ENCODE data around the gene GTPBP2. TPM values are rescaled to one million over a fixed set of nuclear protein-coding genes. Genes with fewer than 3 reads are reported as not detected.

Gene GTPBP2
- total RNA-seq, 2 donors from 2014 or later, result 43.3 to 50.4 TPM

DNA sequence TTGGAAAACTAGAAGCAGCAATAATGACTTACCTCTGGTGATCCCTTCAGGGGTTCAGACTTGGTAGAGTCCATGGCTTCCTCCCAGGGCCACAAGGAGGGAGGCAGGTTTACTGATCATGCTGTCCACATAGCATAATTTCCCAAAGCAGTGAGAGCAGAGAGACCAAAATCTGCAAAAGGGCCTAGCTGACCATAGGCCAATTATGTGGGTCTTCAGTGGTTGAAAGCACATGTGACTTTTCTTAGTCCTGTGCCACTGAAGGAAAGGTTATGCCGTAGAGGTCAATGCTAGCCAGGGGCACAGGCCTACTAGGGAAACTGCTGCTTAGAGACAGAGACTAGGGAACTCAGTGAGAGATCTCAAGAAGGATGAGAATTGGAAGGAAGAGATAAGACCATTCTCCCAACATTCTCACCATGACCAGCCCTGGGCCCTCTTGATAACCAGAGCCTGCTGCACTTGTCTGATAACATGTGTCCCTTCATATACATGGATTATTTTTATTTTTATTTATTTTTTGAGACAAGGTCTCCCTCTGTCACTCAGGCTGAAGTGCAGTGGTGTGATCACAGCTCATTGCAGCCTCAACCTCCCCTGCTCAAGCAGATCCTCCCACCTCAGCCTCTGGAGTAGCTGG, 2.0 kb upstream of the GTPBP2 start:
- intact Hi-C loops (cut with DNase I), result no loop called here
- peak; percentile 41 for DNase-seq (ENCODE audit: low spot score)

DNA sequence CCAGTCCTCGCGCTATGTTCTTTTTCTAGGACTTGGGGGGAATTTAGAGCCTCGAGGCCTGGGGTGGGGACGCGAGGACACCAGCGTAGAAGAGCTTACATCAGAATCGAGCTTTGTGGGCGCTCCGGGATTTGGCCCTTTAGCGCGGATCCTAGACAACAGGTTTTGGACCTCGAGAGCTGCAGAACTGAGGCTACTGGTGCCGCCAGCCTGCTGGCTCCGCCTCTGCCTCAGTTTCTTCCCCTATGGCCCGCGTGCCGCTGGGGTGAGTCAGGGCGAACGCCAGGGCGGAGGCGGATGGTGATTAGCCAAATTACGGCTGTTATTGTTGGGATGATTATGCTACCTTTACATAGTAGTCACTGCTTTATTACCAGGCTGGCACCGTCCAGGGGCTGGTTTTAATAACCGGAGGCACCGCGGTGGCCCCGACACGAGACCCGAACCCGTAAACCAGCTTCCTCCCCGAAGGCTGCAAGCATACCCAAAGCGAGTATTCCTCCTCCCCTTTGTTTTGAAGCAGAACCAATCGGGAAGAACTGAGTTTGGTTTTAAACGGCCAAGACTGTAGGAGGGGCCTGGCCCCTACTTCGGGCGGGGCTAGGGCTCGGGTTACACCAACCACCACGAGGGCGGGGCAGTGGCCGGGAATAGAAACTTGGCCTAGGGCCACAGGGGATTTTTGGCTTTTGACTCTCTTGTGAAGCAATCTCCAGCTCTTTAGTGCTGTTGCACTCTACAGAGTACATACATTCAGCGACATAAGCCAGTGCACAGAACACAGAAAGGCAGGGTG, 639 bp upstream of the GTPBP2 start:
- intact Hi-C loops (cut with DNase I), result no loop called here
- DNase-seq (ENCODE audit: low spot score), result peak; percentile 97

DNA sequence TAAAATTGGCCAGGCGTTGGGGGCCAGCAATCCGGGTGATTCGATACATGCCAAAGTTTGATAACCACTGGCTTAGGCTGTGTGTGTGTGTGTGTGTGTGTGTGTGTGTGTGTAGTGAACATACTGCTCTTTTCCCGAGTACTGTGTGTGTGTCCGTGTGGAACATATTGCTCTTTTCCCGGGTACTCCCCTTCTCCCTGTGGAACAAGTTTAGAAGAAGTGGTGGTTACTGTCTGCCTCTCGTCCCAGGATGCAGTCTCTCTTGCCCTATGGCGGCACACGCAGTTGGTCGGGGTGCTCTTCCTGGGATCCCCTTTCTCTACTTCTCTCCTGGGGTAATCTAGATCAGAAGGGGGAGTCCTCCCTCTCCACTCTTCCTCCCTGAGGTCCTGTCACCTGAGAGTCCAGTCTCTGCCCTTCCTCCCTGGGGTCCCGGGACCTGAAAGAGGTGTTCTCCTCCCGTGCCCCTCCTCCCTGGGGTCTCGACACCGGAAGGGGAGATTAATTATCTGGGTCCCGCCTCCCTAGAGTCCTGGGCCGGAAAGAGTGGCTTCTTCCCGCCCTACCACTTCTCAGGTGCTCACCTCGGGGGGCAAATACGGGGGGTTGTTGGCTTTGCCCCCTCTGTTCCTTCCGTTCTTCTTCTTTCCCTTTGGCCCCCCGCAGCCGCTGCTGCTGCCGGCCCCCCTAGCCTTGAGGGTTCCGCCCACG, 516 bp downstream of the GTPBP2 start:
- intact Hi-C loops (cut with DNase I), result no loop called here
- DNase-seq (ENCODE audit: low spot score), result no peak

DNA sequence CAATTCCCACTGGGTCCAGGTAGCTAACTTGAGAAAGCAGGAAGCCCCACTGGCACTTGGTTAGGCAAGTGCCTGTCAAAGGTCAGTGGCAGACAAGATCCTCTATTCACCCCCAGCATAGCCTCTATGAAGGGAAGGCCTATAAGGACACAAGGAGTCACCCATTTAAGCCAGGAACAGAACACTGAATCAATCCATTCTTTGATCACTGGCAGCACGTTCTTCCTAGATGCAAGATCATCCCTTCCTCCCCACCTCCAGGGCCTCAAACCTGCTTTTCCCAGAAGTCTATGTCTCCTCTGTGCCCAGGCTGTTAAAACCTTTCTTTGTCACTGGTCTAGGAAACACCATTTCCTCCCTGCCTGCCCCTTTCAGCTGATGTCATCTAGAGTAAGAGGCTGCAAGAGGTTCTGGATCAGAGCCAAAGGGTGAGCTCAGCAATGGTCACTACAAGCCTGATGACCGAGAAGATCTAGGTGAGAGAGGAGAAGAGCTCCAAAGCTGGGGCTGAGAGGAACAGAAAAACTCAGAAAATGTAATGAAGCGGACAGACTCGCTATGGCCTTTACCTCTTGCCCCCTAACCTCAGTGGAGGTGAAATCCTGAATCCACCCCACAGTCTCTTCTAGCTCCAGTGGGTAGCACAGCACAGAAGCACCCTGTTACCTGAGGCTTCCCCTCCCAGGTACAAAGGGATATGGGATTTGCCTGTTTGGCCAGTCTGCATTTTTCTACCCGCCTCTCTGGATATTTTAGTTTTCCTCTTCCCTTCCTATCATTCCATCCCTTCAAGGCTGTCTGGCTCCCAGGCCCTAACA, 1.8 kb downstream of the GTPBP2 start:
- DNase-seq (ENCODE audit: low spot score), result peak; percentile 87
- intact Hi-C loops (cut with DNase I), result loop anchor here in 1 of 2 donors (1.0 kb wide), 1 partner anchor 8 kb away; the partner anchor contains the start of gene MAD2L1BP

DNA sequence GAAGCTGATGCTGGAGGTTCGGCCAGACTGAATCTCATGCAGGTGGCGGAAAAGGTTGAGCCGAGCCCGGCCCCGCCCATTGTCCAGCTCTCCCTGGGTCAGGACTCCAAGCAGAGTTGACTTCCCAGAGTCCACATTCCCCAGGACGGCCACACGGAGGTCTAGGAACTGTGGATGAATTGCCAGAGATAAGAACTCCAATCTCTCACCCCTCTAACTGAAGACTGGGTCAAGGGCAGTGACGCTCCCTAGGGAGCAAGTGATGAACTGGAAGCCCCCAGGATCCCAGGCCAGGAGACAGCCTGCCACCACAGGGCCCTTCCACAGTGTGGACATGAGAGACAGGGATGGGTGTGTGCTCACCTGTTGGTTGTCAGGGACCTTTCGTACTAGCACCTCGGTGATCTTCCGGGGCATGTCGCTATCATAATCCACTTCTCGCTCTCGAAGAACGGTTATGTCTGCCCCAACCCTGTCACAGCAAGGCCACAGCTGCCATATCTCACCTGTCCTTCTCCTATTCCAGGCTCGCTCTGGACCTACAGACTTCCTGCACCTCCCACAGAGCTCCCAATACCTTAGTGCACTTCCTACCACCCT, 3.6 kb downstream of the GTPBP2 start:
- DNase-seq (ENCODE audit: low spot score), result no peak
- intact Hi-C loops (cut with DNase I), result no loop called here

DNA sequence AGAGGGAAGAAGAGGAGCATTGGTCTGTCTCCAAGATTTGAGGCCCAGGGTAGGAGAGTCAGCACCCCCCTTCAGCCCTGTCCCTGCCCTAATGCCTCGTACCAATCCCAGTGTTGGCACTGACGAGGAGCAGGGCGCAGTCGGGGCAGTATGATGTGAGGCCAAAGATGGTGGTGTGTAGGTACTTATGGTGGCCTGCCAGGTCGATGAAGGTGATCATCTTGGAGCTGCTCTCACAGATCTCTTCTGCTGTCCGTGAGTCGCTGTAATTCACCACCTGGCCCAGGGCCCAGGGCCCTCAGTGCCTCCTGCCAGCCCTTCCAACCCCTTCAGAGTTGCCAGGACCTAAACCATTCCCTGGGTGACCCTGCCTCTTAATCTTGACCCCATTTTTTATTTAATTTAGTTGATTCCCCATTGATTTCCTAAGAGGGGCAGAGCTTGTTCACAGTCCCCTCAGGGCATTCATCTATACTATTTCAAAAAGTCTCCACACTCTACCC, 4.2 kb downstream of the GTPBP2 start:
- no peak for DNase-seq (ENCODE audit: low spot score)
- intact Hi-C loops (cut with DNase I), result no loop called here

DNA sequence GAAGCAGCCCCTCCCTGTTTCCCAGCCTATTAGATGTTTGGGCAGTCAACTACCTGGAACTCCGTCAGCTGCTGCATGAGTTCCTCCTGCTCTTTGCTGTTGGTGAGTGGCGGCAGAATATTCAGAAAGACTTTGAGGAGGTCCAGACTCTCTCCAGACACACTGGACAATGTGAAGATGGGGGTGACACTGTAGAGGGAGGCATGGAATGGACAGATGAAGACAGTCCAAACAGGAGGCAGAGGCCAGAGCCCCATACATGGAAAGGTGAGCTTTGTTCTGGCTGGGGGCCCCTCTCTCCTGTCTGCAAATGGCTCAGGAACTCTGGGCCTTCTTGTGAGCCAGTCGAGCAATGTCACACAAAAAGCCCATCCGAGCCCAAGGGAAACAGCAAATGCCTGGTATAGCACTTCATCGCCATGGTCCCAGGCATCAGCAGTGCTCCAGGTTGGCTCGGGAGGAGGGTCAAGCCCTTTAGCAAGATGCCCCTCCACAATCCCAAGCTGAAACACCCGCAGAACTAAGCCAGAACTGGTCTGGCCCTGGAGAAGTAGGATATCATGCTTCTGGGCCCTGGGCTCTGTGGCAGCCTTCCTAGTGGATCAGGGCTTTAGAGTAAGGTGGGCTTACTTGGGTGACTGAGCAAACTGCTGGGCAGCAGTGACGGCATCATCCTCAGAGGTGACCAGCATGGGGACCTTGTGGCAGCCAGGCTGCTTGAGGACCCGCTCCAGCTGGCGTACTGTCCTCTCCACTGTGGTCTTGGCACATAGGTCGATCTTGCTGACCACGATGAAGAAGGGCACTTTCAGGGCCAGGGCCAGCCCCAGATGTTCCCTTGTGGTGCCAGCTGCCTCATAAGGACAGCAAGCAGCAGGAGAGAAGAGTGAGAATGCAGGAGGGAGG, 4.9 kb downstream of the GTPBP2 start:
- no peak for DNase-seq (ENCODE audit: low spot score)
- intact Hi-C loops (cut with DNase I), result no loop called here

DNA sequence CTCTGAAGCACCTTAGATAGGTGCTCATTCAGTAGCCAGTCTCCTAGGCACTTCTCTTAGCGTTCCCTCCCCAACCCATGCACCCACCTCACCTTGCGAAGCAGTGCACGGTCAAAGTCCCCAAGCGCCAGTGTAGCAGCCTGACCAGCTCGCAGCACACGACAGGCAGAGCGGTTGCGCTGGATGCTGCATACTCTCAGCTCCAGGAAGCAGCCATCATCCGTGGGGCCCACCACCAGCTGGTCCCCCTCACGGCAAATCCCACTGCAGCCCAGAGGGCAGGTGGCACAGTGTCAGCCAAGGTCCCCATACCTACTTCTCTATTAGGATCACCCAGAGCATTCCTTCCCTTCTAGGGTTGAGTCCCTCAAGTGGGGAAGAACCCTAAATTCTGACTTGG, 6.5 kb downstream of the GTPBP2 start:
- intact Hi-C loops (cut with DNase I), result no loop called here
- no peak for DNase-seq (ENCODE audit: low spot score)

DNA sequence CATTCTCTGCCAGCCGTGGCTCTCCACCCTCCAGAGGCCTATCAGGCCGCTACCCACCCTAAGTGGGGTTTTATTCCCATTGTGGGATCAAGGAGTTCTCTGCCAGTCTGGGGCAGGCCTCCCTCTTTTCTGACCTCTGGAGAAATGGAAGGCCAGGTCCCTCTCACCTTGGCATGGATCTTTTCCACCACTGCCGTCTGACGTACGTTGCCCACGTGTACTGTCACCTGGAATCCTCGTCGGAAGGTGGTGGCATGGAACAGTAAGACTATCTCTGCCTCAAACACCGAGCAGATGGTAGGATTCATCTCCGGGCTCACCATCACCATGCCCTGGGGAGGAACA, 7.3 kb downstream of the GTPBP2 start:
- intact Hi-C loops (cut with DNase I), result no loop called here
- DNase-seq (ENCODE audit: low spot score), result no peak

DNA sequence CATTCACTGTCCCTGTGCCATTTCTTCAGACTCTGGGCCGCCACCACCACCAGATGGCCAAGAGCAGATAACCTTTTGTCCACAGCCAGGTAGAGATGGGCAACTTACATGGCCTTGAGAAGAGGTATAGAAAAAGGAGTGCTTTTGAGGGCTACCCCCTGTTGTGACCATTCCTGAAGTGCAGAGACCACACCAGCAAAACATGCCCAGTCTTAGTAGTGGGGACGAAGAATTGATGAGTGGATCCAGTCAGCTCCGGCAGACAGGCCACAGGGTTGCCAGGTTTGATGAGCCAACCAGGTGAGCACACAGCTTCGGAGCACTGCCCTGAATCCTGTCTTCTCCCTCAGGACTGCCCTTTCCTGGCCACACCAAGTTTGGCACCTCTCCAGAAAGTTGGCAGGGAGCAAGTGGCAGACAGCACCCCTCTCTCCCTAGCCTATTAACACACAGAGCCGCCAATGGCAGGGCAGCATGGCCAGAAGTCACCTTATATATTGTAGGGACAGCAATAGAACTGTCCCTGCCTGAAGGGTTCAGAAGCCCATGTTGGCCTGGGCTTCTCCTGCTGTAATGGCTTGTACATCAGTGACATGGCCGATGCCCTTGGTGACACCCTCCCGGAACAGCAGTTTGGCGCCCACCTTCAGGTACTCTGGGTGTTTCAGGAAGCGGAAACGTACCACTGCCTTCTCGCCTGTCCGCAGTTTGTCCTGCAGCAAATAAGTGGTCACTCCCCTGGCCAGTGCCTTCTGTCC, 7.8 kb downstream of the GTPBP2 start:
- no peak for DNase-seq (ENCODE audit: low spot score)
- intact Hi-C loops (cut with DNase I), result no loop called here

DNA sequence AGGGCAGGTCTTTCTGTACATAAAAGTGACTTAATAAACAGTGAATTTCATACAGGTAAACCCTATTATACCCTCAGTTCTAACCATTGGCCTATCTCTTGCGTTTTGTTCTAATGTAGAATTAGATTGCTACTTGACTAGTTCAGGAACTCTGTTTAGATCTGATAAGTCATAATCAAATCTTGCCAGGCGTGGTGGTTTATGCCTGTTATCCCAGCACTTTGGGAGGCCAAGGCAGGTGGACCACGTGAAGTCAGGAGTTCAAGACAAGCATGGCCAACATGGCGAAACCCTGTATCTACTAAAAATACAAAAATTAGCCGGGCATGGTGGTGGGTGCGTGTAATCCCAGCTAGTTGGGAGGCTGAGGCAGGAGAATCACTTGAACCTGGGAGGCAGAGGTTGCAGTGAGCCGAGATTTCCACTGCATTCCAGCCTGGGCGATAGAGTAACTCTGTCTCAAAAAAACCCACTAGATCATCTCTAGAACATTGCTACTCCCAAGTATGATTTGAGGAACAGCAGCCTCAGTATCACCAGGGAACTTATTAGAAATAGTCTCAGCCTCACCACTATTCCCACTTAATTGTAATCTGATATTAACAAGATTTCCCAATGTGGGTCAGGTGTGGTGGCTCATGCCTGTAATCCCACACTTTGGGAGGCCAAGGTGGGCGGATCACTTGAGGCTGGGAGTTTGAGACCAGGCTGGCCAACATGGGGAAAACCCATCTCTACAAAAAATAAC, 12.2 kb downstream of the GTPBP2 start:
- intact Hi-C loops (cut with DNase I), result no loop called here
- no peak for DNase-seq (ENCODE audit: low spot score)

DNA sequence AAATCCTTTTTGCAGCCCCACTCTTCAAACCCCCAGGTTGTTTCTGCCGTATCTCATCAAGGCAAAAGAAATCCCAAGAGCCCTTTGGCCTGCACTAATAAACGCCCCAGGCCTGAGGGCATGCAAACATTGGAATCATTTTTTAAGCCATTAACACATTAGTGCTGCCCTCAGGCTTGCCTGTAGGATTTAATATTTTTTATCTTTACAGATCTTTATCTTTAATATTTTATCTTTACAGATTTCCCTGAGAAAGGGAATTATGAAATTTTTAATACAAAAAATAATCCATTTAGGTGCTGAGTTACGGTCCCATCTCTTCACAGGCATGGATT, 14.7 kb downstream of the GTPBP2 start:
- intact Hi-C loops (cut with DNase I), result no loop called here
- no peak for DNase-seq (ENCODE audit: low spot score)

DNA sequence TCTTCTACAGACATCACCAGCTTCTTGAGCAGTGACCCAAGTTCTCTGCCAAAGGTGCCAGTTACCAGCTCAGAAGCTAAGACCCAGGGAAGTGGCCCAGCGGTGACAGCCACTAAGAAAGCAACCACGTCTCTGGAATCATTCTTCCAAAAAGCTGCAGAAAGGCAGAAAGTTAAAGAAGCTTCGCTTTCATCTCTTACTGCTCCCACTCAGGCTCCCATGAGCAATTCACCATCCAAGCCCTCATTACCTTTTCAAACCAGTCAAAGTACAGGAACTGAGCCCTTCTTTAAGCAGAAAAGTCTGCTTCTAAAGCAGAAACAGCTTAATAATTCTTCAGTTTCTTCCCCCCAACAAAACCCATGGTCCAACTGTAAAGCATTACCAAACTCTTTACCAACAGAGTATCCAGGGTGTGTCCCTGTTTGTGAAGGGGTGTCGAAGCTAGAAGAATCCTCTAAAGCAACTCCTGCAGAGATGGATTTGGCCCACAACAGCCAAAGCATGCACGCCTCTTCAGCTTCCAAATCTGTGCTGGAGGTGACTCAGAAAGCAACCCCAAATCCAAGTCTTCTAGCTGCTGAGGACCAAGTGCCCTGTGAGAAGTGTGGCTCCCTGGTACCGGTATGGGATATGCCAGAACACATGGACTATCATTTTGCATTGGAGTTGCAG, 15.2 kb downstream of the GTPBP2 start:
- intact Hi-C loops (cut with DNase I), result no loop called here
- DNase-seq (ENCODE audit: low spot score), result no peak

DNA sequence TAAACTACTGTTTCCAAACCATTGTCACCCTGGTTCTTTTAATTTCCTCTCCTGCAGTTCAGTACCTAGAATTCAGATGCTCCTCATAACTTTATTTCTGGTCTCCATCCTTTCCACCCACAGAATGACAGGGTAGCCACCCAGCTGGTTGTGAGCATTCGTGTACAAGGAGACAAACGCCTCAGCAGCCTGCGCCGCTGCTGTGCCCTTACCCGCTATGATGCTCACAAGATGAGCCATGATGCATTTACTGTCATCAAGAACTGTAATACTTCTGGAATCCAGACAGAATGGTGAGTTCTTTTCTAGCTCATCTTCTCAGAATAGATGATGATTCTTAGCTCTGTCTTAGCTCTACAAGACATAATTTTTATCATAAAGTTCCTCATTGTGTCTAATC, 18.6 kb downstream of the GTPBP2 start:
- intact Hi-C loops (cut with DNase I), result no loop called here

DNA sequence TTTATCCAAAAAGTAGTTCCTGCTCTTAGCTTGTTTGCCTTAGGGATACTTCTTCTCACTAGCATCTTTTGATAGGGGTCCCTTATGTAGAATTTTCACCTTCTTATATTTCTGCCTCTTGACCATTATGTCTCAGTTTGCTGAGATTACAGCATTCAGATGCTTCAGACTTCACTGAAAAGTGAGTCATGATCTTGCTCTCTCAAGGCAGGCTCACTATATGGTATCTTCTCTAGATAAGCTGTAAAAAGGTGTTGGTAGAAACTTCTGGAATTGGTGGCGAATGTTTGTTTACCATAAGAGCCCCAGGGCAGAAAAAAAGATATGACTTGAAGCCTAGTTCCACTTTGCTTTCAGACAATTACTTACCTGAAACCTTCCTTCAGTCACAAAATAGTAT, 19.7 kb downstream of the GTPBP2 start:
- no peak for DNase-seq (ENCODE audit: low spot score)
- intact Hi-C loops (cut with DNase I), result no loop called here

More for the DNA sequence above, 18.6 kb downstream of the GTPBP2 start:
- DNase-seq (ENCODE audit: low spot score), result no peak

DNA sequence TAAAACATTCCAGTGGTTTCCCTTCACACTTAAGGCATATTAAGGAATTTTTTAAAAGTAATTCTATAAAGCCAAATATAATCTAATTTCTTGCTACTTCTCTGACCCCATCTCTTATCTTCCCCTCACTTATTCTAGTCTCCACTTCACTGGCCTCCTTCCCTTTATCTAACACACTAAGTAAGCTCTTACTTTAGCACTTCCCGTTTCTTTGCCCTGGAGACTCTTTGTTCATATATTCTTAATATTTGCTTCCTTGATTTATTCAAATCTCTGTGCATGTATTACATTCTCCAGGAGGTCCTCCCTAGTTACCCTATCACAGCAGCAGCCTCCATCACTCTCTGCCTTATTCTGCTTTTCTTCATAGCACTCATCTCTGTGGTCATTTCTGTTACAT, 20.3 kb downstream of the GTPBP2 start:
- DNase-seq (ENCODE audit: low spot score), result no peak
- intact Hi-C loops (cut with DNase I), result no loop called here

Measured in posterior vena cava (tissue), 2 donors.